NCI-H345 treated with DMSO at 0.1 percent for 48 hours (cell line): ENCODE measurements around the gene FAM217B.

Experiments
- DNase-seq: peaks from one replicate; lab custom pipeline; 2025; ENCODE audit not compliant: unreplicated experiment; lab: John Stamatoyannopoulos, UW

Gene FAM217B

GRCh38 chr20:59940129-59940955 is at the start of gene FAM217B, which contains the start of gene PPP1R3D:
Gene FAM217B, plus strand, starts transcription at chr20:59940389. Its CDS starts 3,555 bp downstream, at chr20:59943944.
Gene PPP1R3D, minus strand, starts transcription at chr20:59940305. Its CDS starts 374 bp downstream, at chr20:59939931.
- peak; percentile 87 for DNase-seq

GRCh38 chr20:59891581-59891980 is 48.6 kb upstream of the FAM217B start:
- DNase-seq, result no peak

- no peak for DNase-seq
Observed at GRCh38 chr20:59895908-59896307, 44.3 kb upstream of the FAM217B start.

GRCh38 chr20:59902470-59902869 is 37.7 kb upstream of the FAM217B start:
- DNase-seq, result no peak

GRCh38 chr20:59903621-59904020 is 36.6 kb upstream of the FAM217B start:
- no peak for DNase-seq

GRCh38 chr20:59908855-59909254 is 31.3 kb upstream of the FAM217B start:
- DNase-seq, result no peak

GRCh38 chr20:59911041-59911440 is 29.1 kb upstream of the FAM217B start:
- no peak for DNase-seq

- no peak for DNase-seq
Observed at GRCh38 chr20:59912609-59913008, 27.6 kb upstream of the FAM217B start.

- no peak for DNase-seq
Observed at GRCh38 chr20:59920944-59921343, 19.2 kb upstream of the FAM217B start.

GRCh38 chr20:59923514-59923913 is 16.7 kb upstream of the FAM217B start:
- DNase-seq, result no peak

- no peak for DNase-seq
Observed at GRCh38 chr20:59925359-59925758, 14.8 kb upstream of the FAM217B start.

- no peak for DNase-seq
Observed at GRCh38 chr20:59925899-59926298, 14.3 kb upstream of the FAM217B start.

GRCh38 chr20:59931511-59932312 is 8.5 kb upstream of the FAM217B start:
- no peak for DNase-seq

GRCh38 chr20:59932616-59933295 is 7.4 kb upstream of the FAM217B start:
- no peak for DNase-seq

GRCh38 chr20:59933296-59933848 is 6.8 kb upstream of the FAM217B start, which contains the start of gene SYCP2:
Gene SYCP2, minus strand, starts transcription at chr20:59933637. Its CDS starts 11,224 bp downstream, at chr20:59922413.
- no peak for DNase-seq

- DNase-seq, result peak; percentile 22
Observed at GRCh38 chr20:59933849-59934585, 6.2 kb upstream of the FAM217B start.

GRCh38 chr20:59935457-59936185 is 4.6 kb upstream of the FAM217B start:
- no peak for DNase-seq

- no peak for DNase-seq
Observed at GRCh38 chr20:59936409-59936808, 3.8 kb upstream of the FAM217B start.

- no peak for DNase-seq
Observed at GRCh38 chr20:59937150-59937549, 3.0 kb upstream of the FAM217B start.

GRCh38 chr20:59938221-59938620 is 2.0 kb upstream of the FAM217B start:
- DNase-seq, result no peak
